ENCODE data around the gene SMYD4. TPM values are rescaled to one million over a fixed set of nuclear protein-coding genes. Genes with fewer than 3 reads are reported as not detected.

SMYD4 gene
- total and polyA plus RNA-seq, 9 of the 15 experiments (the other 6 are each of a cell fraction or from before 2014, with no cell fraction given): 1.3 to 10.2 (median 6.7) TPM

DNA sequence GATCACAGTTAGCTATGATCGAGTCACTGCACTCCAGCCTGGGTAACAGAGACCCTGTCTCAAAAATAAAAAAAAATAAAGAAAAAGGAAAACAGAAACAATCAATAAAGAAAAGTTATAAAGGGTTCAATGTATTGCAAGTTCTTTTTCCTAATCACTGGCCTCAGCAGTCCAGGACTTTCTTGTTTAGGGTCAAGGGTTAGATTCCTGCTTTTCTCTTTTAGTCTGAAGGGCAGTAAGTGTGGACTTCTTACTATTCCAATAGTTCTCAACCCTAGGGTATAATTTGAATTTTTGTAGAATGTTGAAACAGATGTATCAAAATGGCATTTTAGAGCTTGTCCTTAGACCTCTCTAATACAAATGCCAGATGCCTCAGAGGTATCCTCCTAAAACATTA, 27.3 kb downstream of the SMYD4 start:
- in situ Hi-C loops (cut with MboI): no loop called here
- H3K9me1 ChIP-seq (ENCODE audit: control insufficient read depth, insufficient read depth, low read length): no peaks in the 10 kb centered on the region
- H3K27ac ChIP-seq (ENCODE audit: extremely low read depth, low read depth, low read length): no peak overlapping the region
- ChIA-PET POLR2A (no interaction called here), CTCF (ENCODE audit: low intra/inter-chr PET ratio) (no interaction called here)
- H3K9ac ChIP-seq (ENCODE audit: insufficient read depth in 1 of 2, low read depth in 2 of 2, low read length in 2 of 2): no peak overlapping the region
- ATAC-seq (no peak), FAIRE-seq (no peak), DNase-seq (ENCODE audit: extremely low read depth in 1 of 4, low spot score in 3 of 4) (no peak)
- H2AFZ ChIP-seq (ENCODE audit: low read depth, low read length): no peak overlapping the region
- no peaks in the 10 kb centered on the region for H3K79me2 ChIP-seq (ENCODE audit: control insufficient read depth, insufficient read depth, low read length)
- H3K36me3 ChIP-seq (ENCODE audit: control insufficient read depth, insufficient read depth, low read length): peaks cover 28% of the 10 kb centered on the region
- H3K9me3 ChIP-seq (replicated peaks; ENCODE audit: control insufficient read depth, insufficient read depth, low read depth, low read length): no peaks in the 10 kb centered on the region
- no TSS peak for BruUV-seq (replicated peaks)
- no peak overlapping the region for H3K4me3 ChIP-seq
- no peaks in the 10 kb centered on the region for H4K20me1 ChIP-seq (replicated peaks; ENCODE audit: control insufficient read depth, insufficient read depth, low read length)
- TF ChIP-seq, protein P1, sequence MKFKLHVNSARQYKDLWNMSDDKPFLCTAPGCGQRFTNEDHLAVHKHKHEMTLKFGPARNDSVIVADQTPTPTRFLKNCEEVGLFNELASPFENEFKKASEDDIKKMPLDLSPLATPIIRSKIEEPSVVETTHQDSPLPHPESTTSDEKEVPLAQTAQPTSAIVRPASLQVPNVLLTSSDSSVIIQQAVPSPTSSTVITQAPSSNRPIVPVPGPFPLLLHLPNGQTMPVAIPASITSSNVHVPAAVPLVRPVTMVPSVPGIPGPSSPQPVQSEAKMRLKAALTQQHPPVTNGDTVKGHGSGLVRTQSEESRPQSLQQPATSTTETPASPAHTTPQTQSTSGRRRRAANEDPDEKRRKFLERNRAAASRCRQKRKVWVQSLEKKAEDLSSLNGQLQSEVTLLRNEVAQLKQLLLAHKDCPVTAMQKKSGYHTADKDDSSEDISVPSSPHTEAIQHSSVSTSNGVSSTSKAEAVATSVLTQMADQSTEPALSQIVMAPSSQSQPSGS (CRISPR knock-in tag; IDR thresholded peaks at IDR 0.05): no peak
- no peak for TF ChIP-seq ILF3 (IDR thresholded peaks at IDR 0.05; ENCODE audit: borderline replicate concordance)
- no peak for TF ChIP-seq RBBP5 (IDR thresholded peaks at IDR 0.05; ENCODE audit: borderline replicate concordance, insufficient read depth, low read length, poor library complexity, severe bottlenecking)
- no peak for TF ChIP-seq CCNT2 (IDR thresholded peaks at IDR 0.05; ENCODE audit: borderline replicate concordance, extremely low read depth, insufficient read length, low read depth, low read length)
- TF ChIP-seq FOS (IDR thresholded peaks at IDR 0.05; ENCODE audit: extremely low read depth, insufficient read length): no peak
- TF ChIP-seq, protein P2, sequence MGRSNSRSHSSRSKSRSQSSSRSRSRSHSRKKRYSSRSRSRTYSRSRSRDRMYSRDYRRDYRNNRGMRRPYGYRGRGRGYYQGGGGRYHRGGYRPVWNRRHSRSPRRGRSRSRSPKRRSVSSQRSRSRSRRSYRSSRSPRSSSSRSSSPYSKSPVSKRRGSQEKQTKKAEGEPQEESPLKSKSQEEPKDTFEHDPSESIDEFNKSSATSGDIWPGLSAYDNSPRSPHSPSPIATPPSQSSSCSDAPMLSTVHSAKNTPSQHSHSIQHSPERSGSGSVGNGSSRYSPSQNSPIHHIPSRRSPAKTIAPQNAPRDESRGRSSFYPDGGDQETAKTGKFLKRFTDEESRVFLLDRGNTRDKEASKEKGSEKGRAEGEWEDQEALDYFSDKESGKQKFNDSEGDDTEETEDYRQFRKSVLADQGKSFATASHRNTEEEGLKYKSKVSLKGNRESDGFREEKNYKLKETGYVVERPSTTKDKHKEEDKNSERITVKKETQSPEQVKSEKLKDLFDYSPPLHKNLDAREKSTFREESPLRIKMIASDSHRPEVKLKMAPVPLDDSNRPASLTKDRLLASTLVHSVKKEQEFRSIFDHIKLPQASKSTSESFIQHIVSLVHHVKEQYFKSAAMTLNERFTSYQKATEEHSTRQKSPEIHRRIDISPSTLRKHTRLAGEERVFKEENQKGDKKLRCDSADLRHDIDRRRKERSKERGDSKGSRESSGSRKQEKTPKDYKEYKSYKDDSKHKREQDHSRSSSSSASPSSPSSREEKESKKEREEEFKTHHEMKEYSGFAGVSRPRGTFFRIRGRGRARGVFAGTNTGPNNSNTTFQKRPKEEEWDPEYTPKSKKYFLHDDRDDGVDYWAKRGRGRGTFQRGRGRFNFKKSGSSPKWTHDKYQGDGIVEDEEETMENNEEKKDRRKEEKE (IDR thresholded peaks at IDR 0.05; ENCODE audit: borderline replicate concordance in 1 of 2, control insufficient read depth in 1 of 2, low read depth in 2 of 2, low read length in 1 of 2): no peak
- TF ChIP-seq SREBF1 (IDR thresholded peaks at IDR 0.05; ENCODE audit: borderline replicate concordance, low read depth, low read length): no peak
- TF ChIP-seq L3MBTL2 (IDR thresholded peaks at IDR 0.05): no peak
- TF ChIP-seq, protein P3, sequence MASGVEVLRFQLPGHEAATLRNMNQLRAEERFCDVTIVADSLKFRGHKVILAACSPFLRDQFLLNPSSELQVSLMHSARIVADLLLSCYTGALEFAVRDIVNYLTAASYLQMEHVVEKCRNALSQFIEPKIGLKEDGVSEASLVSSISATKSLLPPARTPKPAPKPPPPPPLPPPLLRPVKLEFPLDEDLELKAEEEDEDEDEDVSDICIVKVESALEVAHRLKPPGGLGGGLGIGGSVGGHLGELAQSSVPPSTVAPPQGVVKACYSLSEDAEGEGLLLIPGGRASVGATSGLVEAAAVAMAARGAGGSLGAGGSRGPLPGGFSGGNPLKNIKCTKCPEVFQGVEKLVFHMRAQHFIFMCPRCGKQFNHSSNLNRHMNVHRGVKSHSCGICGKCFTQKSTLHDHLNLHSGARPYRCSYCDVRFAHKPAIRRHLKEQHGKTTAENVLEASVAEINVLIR (CRISPR knock-in tag; IDR thresholded peaks at IDR 0.05): no peak
- TF ChIP-seq, protein P4, sequence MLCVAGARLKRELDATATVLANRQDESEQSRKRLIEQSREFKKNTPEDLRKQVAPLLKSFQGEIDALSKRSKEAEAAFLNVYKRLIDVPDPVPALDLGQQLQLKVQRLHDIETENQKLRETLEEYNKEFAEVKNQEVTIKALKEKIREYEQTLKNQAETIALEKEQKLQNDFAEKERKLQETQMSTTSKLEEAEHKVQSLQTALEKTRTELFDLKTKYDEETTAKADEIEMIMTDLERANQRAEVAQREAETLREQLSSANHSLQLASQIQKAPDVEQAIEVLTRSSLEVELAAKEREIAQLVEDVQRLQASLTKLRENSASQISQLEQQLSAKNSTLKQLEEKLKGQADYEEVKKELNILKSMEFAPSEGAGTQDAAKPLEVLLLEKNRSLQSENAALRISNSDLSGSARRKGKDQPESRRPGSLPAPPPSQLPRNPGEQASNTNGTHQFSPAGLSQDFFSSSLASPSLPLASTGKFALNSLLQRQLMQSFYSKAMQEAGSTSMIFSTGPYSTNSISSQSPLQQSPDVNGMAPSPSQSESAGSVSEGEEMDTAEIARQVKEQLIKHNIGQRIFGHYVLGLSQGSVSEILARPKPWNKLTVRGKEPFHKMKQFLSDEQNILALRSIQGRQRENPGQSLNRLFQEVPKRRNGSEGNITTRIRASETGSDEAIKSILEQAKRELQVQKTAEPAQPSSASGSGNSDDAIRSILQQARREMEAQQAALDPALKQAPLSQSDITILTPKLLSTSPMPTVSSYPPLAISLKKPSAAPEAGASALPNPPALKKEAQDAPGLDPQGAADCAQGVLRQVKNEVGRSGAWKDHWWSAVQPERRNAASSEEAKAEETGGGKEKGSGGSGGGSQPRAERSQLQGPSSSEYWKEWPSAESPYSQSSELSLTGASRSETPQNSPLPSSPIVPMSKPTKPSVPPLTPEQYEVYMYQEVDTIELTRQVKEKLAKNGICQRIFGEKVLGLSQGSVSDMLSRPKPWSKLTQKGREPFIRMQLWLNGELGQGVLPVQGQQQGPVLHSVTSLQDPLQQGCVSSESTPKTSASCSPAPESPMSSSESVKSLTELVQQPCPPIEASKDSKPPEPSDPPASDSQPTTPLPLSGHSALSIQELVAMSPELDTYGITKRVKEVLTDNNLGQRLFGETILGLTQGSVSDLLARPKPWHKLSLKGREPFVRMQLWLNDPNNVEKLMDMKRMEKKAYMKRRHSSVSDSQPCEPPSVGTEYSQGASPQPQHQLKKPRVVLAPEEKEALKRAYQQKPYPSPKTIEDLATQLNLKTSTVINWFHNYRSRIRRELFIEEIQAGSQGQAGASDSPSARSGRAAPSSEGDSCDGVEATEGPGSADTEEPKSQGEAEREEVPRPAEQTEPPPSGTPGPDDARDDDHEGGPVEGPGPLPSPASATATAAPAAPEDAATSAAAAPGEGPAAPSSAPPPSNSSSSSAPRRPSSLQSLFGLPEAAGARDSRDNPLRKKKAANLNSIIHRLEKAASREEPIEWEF (CRISPR knock-in tag; IDR thresholded peaks at IDR 0.05): no peak
- no peaks in the 10 kb centered on the region for H3K27me3 ChIP-seq (ENCODE audit: control insufficient read depth in 2 of 2, insufficient read depth in 2 of 2, low read length in 2 of 2)
- intact Hi-C loops (cut with micrococcal nuclease): no loop called here
- 92% methylated on average over 1 of the region's 1 CpG for WGBS (ENCODE audit: insufficient coverage, low coverage, missing lambda C conversion rate)
- peaks cover under 1 to 7% of the 10 kb centered on the region in 2 experiments; a peak in 2 of 5 replicates for H3K4me1 ChIP-seq (replicated peaks in 1 of 2; ENCODE audit: control insufficient read depth in 2 of 2, insufficient read depth in 2 of 2, low read length in 2 of 2)
- no peak overlapping the region for H3K4me2 ChIP-seq (ENCODE audit: insufficient read depth, low read length)

Measured in K562 (cell line).